ENCODE measurements around the gene CTNNA3.

CTNNA3 gene

DNA sequence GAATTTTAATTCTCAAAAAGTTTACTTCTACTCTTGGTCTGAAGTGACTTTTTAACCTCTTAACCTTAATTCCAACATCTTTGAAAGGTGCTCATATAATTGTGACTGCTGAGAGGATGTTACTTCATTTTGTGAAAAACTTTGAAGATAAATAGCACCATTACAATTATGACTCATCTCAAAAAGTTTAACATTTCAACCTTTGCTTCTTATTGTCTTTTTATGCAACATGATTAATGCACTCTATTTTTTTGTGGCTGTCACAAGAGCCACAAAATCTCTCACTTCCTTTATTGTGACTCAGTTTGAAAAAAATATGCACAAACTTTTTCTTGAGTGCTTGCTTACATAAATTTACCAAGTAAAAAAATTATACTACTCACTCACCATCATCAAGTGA lies 387.1 kb downstream of the CTNNA3 start:
- DNase-seq = no peak

DNA sequence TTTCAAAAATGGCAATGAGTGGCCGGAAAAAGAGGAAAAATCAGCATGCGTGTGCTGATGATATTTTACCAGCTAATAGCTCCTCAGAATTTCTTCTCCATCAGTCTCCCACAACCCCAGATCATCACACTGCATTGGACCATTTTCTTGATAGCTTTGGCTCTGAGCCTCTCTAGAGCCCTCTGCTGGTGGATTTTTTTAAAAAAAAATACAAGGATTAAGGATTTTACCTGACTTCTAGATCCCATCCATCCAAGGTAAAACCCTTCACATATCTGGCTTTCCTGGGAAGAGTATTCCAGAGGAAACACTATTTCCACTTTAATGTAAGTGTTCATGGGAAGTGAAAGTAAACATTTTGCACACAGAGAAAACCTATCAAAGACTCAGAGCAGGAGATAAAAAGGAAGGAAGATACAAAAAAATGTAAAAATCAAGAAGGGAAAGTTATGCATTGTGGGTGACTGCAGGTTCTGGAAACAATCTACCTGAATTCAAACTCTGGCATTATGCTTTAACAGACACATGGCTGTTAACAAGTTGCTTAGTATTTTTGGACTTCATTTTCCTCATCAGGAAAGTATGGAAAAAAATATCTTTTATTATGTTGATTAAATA lies 389.3 kb downstream of the CTNNA3 start:
- DNase-seq = no peak

DNA sequence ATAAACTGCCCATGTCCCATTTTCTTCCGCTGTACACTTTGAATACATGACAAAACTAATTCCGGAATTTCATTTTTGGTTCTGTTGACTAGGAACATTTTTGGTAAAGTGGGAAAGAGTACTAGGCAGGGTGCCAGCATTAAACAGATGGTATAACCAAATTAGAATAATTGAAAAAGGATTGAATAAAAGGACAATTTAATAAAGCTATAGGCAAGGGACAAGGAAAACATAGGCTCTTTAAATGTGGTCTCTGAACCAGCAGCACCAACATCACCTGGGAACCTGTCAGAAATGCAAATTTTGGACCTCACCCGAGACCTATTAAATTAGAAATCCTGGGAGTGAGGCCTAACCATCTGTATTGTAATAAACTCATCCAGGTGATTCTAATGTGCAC lies 393.3 kb downstream of the CTNNA3 start:
- no peak for DNase-seq

DNA sequence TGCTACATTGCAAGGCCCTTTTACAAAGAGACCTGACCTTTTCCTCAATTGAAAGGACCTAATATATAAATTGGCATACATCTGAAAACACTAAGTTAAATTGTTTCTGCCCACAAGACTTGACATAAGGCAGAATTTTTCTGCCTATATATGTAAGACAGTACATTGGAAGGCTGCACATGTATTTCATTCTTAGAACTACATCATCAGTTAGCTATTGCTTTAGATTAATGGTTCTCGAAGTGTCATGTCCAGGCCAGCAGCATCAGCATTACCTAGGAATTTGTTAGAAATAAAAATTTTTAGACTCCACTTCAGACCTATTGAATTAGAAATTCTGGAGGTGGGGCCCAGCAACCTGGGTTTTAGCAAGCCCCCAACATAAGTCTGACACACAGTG lies 396.2 kb downstream of the CTNNA3 start:
- no peak for DNase-seq

DNA sequence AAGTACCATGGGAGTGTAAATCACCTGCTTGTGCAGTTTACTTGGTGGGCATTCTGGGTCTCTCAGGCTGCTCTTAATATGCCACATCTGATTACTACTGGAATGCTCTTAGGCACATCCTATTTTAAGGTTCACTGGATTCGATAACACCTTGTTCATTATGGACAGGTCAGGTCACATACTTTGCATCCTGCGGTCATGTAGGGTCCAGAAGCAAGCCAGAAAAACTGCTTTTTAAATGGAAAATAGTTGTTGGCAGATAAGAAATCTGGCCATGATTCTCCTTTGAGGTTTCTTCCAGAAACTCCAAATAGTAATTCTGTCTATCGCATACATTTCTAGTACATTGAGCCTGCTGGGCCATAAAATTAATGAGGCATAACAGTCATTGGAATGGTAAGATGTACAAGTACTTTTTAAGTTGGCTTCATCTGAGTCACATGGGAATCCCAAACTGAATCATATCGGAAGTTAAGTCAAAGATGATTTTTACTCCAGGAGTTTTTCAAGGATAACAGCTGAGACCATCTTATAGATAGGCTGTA lies 398.3 kb downstream of the CTNNA3 start:
- no peak for DNase-seq

DNA sequence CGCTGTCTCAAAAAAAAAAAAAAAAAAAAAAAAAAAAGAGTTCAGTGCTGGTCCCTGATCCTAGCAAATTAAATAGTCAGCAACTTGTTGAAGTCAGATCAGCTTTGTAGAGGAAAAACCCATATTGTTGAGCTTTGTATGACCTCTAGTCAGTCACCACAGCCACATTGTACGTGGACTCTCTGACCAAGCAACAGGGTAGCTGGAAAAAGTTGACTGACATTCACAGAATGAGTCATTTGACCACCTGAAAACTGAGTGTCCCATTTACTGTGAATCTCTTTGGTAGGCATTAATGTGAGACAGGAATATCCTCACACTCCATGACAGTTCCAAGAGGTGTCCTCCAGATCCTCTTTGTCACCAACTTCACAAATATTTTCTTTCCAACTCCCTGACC lies 399.1 kb downstream of the CTNNA3 start:
- DNase-seq = no peak

DNA sequence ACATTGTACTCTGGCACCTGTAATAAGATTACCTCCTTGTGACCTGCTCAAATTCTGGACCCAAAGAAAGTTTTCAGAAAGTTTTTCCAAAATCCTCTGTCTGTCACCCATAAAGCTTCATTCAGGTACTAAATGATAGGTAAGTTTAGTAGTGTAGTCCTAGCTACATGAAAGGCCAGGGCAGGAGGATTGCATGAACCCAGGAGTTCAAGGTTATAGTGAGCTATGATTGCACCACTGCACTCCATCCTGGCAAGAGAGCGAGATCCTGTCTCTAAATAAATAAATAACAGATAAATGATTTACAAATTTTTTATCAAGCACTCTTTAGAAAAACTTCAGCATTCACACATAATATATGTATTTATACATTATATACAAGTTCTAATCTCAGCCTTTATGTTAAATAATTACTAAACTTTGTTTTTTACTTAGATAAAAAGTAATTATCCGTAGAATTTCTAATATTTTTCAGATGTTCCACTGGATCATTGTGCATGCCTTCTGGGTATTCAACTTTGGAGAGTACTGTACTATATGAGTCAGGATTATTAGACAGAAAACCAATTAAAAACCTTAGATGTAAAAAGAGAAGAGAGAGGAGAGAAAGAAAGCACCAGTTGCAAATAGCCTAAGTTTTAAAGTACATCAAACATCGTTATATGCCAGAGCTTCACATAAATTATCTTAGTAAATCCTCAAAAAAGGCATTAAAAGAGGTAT lies 407.1 kb downstream of the CTNNA3 start:
- no peak for DNase-seq

DNA sequence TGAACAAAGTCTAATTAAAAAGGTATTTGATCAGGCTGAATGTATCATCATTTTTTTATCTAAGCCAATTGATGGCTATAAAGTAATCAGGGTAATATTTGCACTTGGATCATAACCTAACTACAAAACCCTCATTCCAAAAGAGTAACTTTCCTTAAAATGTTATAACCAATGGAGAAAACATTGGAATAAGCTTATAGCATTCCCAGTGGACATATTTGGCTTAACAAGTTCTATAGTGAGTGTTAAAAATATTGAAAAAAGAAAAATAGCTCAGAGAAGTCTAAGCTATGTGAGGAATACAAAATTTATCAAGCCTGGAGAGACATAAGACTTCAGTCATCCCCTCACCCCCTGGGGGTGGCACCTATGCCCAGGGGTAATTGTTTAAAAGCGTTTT lies 411.4 kb downstream of the CTNNA3 start:
- DNase-seq = no peak

DNA sequence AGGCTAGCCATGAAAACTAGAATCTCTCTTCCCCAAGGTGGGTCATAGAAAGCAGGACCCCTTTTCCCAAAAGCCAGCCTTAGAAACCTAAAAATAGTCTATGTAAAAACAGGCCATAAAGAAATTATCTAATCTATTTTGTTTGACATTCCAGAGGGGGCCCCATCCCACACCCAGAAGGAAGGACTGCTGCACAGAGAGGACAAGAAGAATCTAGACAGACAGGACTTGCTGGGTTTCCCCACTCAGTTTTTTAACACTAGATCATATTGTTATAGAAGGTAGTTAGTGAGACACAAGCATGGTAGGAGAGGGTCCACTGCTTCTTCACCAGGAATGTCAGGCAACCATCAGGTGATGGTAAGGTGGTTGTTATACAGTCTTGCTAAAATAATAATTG lies 413.1 kb downstream of the CTNNA3 start:
- DNase-seq = no peak

DNA sequence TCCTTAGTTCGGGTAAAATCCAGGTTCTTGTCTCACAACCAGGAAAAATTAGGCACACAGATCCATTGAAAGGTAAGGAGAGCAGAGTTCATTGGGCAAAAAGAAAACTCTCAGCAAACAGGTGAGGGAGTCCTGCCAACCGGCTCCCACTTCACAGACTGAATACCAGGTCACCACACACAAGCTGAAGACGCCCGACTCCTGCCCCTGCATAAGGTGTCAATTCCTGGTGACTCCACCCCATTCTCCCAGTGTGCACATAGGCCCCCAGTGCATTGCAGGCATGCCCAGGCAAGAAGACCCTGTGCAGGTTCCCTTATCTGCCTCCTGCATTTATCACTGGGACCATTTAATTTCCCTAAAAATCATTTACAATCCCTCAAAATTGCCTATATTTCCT lies 415.6 kb downstream of the CTNNA3 start:
- DNase-seq = no peak

DNA sequence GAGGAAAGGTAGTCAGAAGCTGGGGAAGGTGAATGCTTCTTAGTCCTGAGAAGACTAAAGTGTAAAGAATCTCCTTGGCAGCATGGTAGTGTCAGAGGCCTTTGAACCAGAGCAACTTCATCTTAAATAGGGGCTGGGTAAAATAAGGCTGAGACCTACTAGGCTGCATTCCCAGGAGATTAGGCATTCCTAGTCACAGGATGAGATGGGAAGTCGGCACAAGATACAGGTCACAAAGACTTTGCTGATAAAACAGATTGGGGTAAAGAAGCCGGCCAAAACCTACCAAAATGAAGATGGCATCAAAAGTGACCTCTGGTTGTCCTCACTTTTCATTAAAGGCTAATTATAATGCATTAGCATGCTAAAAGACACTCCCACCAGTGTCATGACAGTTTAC lies 418.6 kb downstream of the CTNNA3 start:
- DNase-seq = no peak

DNA sequence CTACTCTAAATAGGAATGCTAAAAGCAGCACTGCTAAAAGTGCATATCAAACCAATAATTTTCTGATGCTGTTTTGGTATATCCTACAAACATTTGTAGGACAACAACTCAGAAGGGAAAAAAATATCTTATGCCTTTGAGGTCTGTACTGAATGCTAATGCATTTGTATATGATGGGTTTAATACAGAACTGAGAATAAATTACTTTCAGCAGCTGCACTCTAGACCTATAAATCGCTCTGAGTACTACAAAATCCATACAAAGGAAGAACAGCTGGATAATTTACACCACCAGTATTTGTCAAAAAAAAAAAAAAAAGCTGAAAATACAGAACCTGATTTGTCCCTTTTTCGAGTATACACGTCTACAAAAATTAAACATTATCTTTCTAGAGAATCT lies 426.2 kb downstream of the CTNNA3 start:
- DNase-seq = no peak

DNA sequence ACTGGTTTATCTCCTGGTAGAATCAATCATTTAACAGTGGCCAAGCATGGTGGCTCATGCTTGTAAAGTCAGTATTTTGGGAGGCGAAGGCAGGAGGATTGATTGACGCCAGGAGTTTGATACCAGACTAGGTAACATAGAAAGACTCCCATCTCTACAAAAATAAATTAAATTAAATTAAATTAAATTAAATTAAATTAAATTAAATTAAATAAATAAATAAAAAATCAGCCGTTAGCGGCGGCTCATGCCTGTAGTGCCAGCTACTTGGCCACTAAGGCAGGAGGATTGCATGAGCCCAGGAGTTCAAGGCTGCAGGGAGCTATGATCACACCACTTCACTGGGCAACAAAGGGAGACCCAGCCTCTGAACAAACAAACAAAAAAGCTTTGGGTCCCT lies 427.8 kb downstream of the CTNNA3 start:
- no peak for DNase-seq

DNA sequence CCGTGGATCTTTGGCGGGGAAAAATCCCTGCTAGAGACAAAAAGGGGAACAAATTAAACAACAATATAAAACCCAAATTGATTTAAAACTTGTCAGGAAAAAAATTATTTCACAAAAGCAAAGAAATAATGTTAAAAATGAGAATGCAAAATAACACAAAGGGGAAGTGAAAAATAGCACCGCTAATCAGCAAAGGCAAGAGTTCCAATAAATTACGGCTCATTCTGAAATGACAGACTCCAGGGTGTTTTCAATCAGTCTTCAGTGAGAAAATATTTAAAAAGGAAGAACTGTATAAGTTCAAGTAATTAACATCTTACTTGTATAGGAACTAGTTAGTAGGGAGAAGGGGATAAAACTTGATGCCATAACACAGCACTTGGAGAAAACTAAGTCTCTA lies 433.3 kb downstream of the CTNNA3 start:
- no peak for DNase-seq

DNA sequence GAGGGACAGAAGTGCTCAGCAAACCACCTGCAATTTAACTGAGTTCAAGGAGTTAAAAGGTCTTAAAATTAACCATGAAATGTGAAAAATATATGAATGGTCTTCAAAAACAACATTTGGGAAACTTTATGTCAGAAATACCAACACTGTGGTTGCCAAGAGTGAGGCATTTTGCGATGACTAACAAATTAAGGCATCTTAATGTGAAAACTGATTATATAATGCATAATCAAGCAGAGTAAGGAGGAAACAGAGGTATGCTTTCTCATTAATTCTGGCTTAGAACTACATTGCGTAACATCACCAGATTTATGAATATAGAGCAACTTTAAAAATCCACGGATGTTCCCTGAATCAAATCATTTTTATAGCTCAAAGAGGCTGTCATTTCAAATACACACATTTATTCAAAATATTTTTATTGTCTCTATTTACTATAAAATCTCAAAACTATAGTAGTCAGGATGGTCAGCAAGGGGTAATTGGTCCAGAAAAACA lies 434.6 kb downstream of the CTNNA3 start:
- DNase-seq = no peak

DNA sequence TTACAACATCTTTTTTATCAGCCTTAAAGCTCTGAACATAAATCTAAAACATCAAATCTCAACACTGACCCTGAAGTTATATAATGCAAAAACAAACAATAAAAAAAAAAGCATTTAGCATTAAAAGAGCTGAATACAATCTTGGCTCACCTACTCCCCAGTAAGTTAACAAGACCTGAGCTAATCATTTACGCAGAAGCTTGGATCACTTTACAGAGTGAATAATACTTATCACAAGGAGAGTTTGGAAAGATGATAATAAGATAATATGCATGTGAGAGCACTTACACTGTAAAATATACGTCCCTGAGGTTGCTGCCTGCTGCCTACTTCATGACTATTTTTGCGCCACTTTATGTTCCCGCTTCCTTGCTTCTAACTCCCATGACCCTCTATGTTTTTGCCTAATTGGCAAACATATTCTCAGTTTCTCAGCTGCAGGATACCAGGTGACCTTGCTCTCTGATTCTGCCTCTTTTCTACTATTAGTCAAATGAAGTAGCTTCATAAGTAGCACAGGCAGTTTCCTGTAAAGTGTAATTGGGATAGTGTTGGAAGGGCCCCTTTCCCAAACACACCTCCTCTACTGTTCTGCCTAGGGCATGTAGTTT lies 436.6 kb downstream of the CTNNA3 start:
- DNase-seq = peak; percentile 64

DNA sequence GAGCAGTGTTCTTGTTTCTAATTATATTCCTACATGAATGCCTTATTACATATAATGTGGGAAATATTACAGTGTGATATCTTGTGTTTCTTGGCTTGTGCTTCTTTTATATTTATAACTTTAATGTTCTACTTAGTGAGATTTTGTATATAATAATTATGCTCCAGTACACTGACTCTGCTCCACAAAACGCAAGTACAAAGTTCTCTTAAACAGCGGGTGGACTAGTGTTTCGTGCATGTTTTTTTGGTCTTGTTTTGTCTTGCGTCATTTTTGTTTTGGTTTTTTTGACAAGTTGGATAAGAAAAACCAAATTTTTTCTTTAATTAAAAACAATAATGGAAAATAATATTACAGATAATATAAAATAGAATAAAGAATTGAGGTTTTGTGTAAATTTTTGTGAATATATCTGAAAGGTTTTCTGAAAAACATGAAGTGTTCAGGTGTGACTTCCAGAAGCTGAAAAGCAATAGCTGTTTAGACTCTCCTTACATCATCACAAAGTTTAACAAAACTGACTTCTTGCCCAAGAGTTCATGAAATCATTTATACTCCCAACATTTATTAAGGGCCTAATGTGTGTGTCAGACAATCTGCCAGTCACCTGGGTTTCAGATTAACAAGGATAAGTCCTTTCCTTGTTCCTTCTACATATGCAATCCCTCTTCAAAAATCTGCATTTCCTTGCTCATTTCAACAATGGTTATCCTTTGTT lies 438.4 kb downstream of the CTNNA3 start:
- DNase-seq = peak; percentile 18

DNA sequence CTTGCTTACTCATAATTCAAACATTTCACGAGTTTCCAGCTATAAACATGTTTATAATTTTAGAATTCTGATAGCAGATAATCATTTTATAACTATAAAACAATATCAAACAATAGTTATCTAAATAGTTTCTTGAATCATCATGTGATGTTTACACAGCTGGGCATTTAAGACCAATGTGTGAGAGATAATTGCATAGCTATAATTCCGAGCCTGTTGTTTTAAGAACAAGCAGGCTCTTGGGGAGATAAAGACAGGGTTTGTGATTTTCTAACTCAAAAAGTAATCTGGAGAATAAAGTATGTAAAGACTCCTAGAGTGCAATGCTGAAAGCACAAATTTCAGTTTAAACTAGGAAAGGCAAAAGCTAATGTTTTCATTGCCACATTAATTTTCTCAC lies 439.0 kb downstream of the CTNNA3 start:
- DNase-seq = peak; percentile 18

DNA sequence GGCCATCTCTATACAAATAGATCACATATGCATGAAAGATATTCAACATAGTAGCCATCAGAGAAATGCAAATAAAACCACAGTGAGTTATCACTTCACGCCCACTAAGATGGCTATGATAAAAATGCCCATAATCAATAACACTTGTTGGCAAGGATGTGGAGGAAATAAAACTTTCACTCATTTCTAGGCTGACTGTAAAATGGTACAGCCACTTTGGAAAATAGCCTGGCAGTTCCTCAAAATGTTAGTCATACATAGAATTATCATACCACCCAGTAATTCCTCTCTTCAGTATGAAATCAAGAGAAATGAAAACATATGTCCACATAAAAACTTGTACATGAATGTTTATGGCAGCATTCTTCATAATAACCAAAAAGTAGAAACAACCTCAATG lies 445.3 kb downstream of the CTNNA3 start:
- DNase-seq = no peak

DNA sequence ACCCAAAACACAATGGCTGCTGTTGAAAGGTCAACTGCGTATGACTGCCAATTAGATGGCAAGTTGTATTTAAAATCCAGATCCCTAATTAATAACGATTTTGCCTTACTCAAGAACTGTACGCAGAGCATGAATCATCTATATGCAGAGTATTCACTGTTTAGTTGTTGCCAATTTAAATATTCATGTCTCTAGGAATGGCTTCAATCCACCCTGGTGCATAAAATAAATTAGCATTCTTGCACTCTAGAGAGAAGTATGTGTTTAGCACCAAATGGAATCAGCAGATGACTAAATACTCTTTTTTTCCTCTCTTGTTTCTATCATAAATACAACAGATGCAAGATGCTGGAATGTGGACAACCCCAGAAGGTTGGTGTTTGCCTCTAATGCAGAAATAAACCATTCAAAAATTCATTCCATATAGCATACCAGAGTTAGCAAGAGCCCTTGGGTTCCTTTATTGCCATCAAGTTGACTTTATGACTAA lies 449.9 kb downstream of the CTNNA3 start:
- no peak for DNase-seq

DNA sequence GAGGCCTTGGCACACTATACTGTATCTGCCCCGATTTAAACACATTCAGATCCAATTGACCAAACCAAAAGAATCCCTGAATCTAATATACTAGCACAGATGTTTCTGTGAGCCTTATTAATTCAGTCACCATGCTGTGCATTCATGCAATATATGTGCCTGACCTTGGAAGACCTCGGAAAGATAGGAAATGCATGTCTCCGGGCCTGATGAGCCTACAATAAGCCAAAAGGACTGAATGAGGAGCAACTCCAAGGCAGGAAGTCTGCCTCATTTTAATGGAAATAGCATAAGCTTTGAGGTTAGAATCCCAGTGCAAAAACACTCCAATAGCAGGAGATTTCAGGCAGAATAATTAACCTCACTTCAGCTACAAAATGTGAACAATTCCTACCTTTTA lies 453.5 kb downstream of the CTNNA3 start:
- no peak for DNase-seq

DNA sequence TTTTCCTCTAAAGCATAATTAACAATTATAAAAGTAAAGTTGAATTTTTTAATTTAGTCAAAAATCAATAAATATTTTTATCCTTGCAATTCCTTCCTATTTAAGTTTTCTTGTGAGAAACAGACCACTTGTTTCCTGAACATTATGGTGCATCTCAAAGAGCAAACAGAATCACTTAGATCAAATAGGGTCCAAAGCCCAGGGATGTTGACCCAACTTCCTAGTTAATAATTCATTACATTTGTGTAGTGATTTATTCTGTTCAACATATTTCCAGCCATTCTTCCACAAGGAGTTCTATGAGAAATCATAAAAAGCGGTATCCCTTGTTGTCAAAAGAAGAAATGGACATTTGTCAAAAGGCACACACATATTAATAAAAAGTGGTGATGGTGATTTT lies 454.5 kb downstream of the CTNNA3 start:
- DNase-seq = no peak

DNA sequence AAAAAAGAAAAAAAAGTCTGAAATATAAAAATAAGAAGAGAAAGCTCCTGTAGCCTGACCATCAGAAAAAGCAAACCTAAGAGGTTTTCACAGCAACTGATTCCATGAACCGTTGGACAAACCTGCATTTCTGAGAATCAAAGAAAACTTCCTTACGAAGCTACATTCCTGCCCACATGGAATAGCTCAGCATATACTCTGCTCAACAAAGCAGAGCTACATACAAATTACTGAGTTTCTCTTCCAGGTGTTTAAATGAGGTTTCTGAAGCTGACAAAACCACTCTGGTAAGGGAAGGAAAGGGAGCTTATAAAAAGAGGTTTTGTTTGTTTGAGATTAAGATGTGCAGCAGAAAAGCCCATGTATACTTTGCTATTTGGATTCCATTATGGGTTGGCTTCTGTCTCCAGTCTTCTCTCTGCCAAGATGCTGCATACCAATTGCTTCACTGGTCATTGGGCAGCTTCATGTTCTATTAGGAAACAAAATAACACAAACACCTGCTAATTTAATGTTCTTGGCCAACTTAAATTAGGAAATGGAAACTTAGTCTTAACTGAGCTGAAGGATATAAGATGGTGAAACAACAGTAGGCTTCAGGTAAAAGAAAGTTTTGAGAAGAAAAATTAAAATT lies 456.0 kb downstream of the CTNNA3 start:
- no peak for DNase-seq
